ENCODE data around the gene PTPRN.
A peak's percentile ranks its signal among the peaks of the same experiment; 100 is the strongest.

Gene PTPRN

GRCh38 chr2:219309278-219309677 lies at the start of gene PTPRN:
Gene PTPRN, minus strand, starts transcription at chr2:219309401. Its CDS starts 69 bp downstream, at chr2:219309332.
- Histone ChIP-seq H3K27ac (ENCODE audit: low read depth, low read length) (peak within 1 kb of the TSS; percentile 42), H3K4me3 (ENCODE audit: low read depth, low read length) (peak within 1 kb of the TSS; percentile 72), H3K9me3 (ENCODE audit: control insufficient read depth, insufficient read depth, low read length) (no peaks in the 10 kb centered on the region), H3K4me1 (ENCODE audit: control insufficient read depth, insufficient read depth, low read length) (peaks cover 20% of the 10 kb centered on the region), H3K27me3 (ENCODE audit: control insufficient read depth, insufficient read depth, low read length) (peaks cover 24% of the 10 kb centered on the region), H3K36me3 (ENCODE audit: control insufficient read depth, insufficient read depth, low read length) (no peaks in the 10 kb centered on the region), H3K9ac (ENCODE audit: low read depth, low read length) (no peak within 1 kb of the TSS)

- H3K9me3 ChIP-seq (ENCODE audit: control insufficient read depth, insufficient read depth, low read length), result no peaks in the 10 kb centered on the region
- peak overlapping the region; percentile 66 for H3K4me3 ChIP-seq (ENCODE audit: low read depth, low read length)
- no peak overlapping the region for H3K9ac ChIP-seq (ENCODE audit: low read depth, low read length)
- H3K27ac ChIP-seq (ENCODE audit: low read depth, low read length), result no peak overlapping the region
- no peaks in the 10 kb centered on the region for H3K36me3 ChIP-seq (ENCODE audit: control insufficient read depth, insufficient read depth, low read length)
- H3K27me3 ChIP-seq (ENCODE audit: control insufficient read depth, insufficient read depth, low read length), result peaks cover 65% of the 10 kb centered on the region
- H3K4me1 ChIP-seq (ENCODE audit: control insufficient read depth, insufficient read depth, low read length), result no peaks in the 10 kb centered on the region
These were observed 49.2 kb upstream of the PTPRN start for GRCh38 chr2:219358170-219359075.

GRCh38 chr2:219356834-219357233 lies 47.6 kb upstream of the PTPRN start:
- H3K36me3 ChIP-seq (ENCODE audit: control insufficient read depth, insufficient read depth, low read length), result no peaks in the 10 kb centered on the region
- H3K27ac ChIP-seq (ENCODE audit: low read depth, low read length), result no peak overlapping the region
- no peaks in the 10 kb centered on the region for H3K4me1 ChIP-seq (ENCODE audit: control insufficient read depth, insufficient read depth, low read length)
- H3K4me3 ChIP-seq (ENCODE audit: low read depth, low read length), result no peak overlapping the region
- peaks cover 69% of the 10 kb centered on the region for H3K27me3 ChIP-seq (ENCODE audit: control insufficient read depth, insufficient read depth, low read length)
- no peak overlapping the region for H3K9ac ChIP-seq (ENCODE audit: low read depth, low read length)
- H3K9me3 ChIP-seq (ENCODE audit: control insufficient read depth, insufficient read depth, low read length), result no peaks in the 10 kb centered on the region

- Histone ChIP-seq H3K27me3 (ENCODE audit: control insufficient read depth, insufficient read depth, low read length) (peaks cover 59% of the 10 kb centered on the region), H3K27ac (ENCODE audit: low read depth, low read length) (no peak overlapping the region), H3K9me3 (ENCODE audit: control insufficient read depth, insufficient read depth, low read length) (no peaks in the 10 kb centered on the region), H3K4me1 (ENCODE audit: control insufficient read depth, insufficient read depth, low read length) (0 out of 2 replicates have a peak, but pooled peaks cover 2% of the 10 kb centered on the region), H3K9ac (ENCODE audit: low read depth, low read length) (no peak overlapping the region), H3K4me3 (ENCODE audit: low read depth, low read length) (no peak overlapping the region), H3K36me3 (ENCODE audit: control insufficient read depth, insufficient read depth, low read length) (no peaks in the 10 kb centered on the region)
These were observed 45.4 kb upstream of the PTPRN start for GRCh38 chr2:219354582-219354981.

- H3K9ac ChIP-seq (ENCODE audit: low read depth, low read length), result no peak overlapping the region
- H3K36me3 ChIP-seq (ENCODE audit: control insufficient read depth, insufficient read depth, low read length), result no peaks in the 10 kb centered on the region
- H3K27me3 ChIP-seq (ENCODE audit: control insufficient read depth, insufficient read depth, low read length), result peaks cover 44% of the 10 kb centered on the region
- no peak overlapping the region for H3K27ac ChIP-seq (ENCODE audit: low read depth, low read length)
- 0 out of 2 replicates have a peak, but pooled peaks cover 2% of the 10 kb centered on the region for H3K4me1 ChIP-seq (ENCODE audit: control insufficient read depth, insufficient read depth, low read length)
- no peaks in the 10 kb centered on the region for H3K9me3 ChIP-seq (ENCODE audit: control insufficient read depth, insufficient read depth, low read length)
- H3K4me3 ChIP-seq (ENCODE audit: low read depth, low read length), result no peak overlapping the region
These were observed 43.9 kb upstream of the PTPRN start for GRCh38 chr2:219353129-219353528.

- no peaks in the 10 kb centered on the region for H3K36me3 ChIP-seq (ENCODE audit: control insufficient read depth, insufficient read depth, low read length)
- H3K4me1 ChIP-seq (ENCODE audit: control insufficient read depth, insufficient read depth, low read length), result 0 out of 2 replicates have a peak, but pooled peaks cover 2% of the 10 kb centered on the region
- no peak overlapping the region for H3K4me3 ChIP-seq (ENCODE audit: low read depth, low read length)
- H3K27ac ChIP-seq (ENCODE audit: low read depth, low read length), result no peak overlapping the region
- peaks cover 38% of the 10 kb centered on the region for H3K27me3 ChIP-seq (ENCODE audit: control insufficient read depth, insufficient read depth, low read length)
- H3K9ac ChIP-seq (ENCODE audit: low read depth, low read length), result no peak overlapping the region
- no peaks in the 10 kb centered on the region for H3K9me3 ChIP-seq (ENCODE audit: control insufficient read depth, insufficient read depth, low read length)
These were observed 43.3 kb upstream of the PTPRN start for GRCh38 chr2:219352448-219353023.

GRCh38 chr2:219350710-219351221 lies 41.6 kb upstream of the PTPRN start:
- H3K9me3 ChIP-seq (ENCODE audit: control insufficient read depth, insufficient read depth, low read length), result no peaks in the 10 kb centered on the region
- H3K9ac ChIP-seq (ENCODE audit: low read depth, low read length), result no peak overlapping the region
- H3K4me1 ChIP-seq (ENCODE audit: control insufficient read depth, insufficient read depth, low read length), result 0 out of 2 replicates have a peak, but pooled peaks cover 2% of the 10 kb centered on the region
- peaks cover 24% of the 10 kb centered on the region for H3K27me3 ChIP-seq (ENCODE audit: control insufficient read depth, insufficient read depth, low read length)
- H3K27ac ChIP-seq (ENCODE audit: low read depth, low read length), result no peak overlapping the region
- H3K4me3 ChIP-seq (ENCODE audit: low read depth, low read length), result no peak overlapping the region
- no peaks in the 10 kb centered on the region for H3K36me3 ChIP-seq (ENCODE audit: control insufficient read depth, insufficient read depth, low read length)

GRCh38 chr2:219350215-219350614 lies 41.0 kb upstream of the PTPRN start:
- 0 out of 2 replicates have a peak, but pooled peaks cover 2% of the 10 kb centered on the region for H3K4me1 ChIP-seq (ENCODE audit: control insufficient read depth, insufficient read depth, low read length)
- no peaks in the 10 kb centered on the region for H3K36me3 ChIP-seq (ENCODE audit: control insufficient read depth, insufficient read depth, low read length)
- H3K27ac ChIP-seq (ENCODE audit: low read depth, low read length), result no peak overlapping the region
- H3K4me3 ChIP-seq (ENCODE audit: low read depth, low read length), result no peak overlapping the region
- no peaks in the 10 kb centered on the region for H3K9me3 ChIP-seq (ENCODE audit: control insufficient read depth, insufficient read depth, low read length)
- no peak overlapping the region for H3K9ac ChIP-seq (ENCODE audit: low read depth, low read length)
- H3K27me3 ChIP-seq (ENCODE audit: control insufficient read depth, insufficient read depth, low read length), result peaks cover 22% of the 10 kb centered on the region

GRCh38 chr2:219344751-219345430 lies 35.7 kb upstream of the PTPRN start:
- Histone ChIP-seq H3K27ac (ENCODE audit: low read depth, low read length) (no peak overlapping the region), H3K4me1 (ENCODE audit: control insufficient read depth, insufficient read depth, low read length) (no peaks in the 10 kb centered on the region), H3K27me3 (ENCODE audit: control insufficient read depth, insufficient read depth, low read length) (no peaks in the 10 kb centered on the region), H3K9me3 (ENCODE audit: control insufficient read depth, insufficient read depth, low read length) (no peaks in the 10 kb centered on the region), H3K36me3 (ENCODE audit: control insufficient read depth, insufficient read depth, low read length) (no peaks in the 10 kb centered on the region), H3K9ac (ENCODE audit: low read depth, low read length) (no peak overlapping the region), H3K4me3 (ENCODE audit: low read depth, low read length) (no peak overlapping the region)

- no peak overlapping the region for H3K9ac ChIP-seq (ENCODE audit: low read depth, low read length)
- no peak overlapping the region for H3K4me3 ChIP-seq (ENCODE audit: low read depth, low read length)
- H3K4me1 ChIP-seq (ENCODE audit: control insufficient read depth, insufficient read depth, low read length), result peaks cover 4% of the 10 kb centered on the region
- H3K27me3 ChIP-seq (ENCODE audit: control insufficient read depth, insufficient read depth, low read length), result peaks cover 48% of the 10 kb centered on the region
- no peaks in the 10 kb centered on the region for H3K36me3 ChIP-seq (ENCODE audit: control insufficient read depth, insufficient read depth, low read length)
- no peak overlapping the region for H3K27ac ChIP-seq (ENCODE audit: low read depth, low read length)
- no peaks in the 10 kb centered on the region for H3K9me3 ChIP-seq (ENCODE audit: control insufficient read depth, insufficient read depth, low read length)
These were observed 26.2 kb upstream of the PTPRN start for GRCh38 chr2:219335373-219335786.
